ENCODE results near the gene ZNF709.

GRCh38 chr19:12425236-12425887 is 59.3 kb downstream of the ZNF709 start:
- no peak for TF ChIP-seq CTCF (IDR thresholded peaks at IDR 0.05; ENCODE audit: low read depth, low read length)
- no peak for TF ChIP-seq EZH2phosphoT487 (IDR thresholded peaks at IDR 0.05; ENCODE audit: low read depth)
